Activated CD8-positive, alpha-beta memory T cell treated with anti-CD3 and anti-CD28 coated beads for 4 hours (primary cell): ENCODE results near the gene RNF217.
"Not testable (repeated sequence)": the region's sequence is repeated elsewhere in the genome, so short reads cannot be mapped to it uniquely, and the experiment has no call there.

Experiments used
- DNase-seq, 2 donors: peaks; one replicate each; pipeline ENCODE4 v3.0.0-alpha.2; 2020; ENCODE audit warnings: low read depth in 2 of 2

The RNF217 gene

DNA sequence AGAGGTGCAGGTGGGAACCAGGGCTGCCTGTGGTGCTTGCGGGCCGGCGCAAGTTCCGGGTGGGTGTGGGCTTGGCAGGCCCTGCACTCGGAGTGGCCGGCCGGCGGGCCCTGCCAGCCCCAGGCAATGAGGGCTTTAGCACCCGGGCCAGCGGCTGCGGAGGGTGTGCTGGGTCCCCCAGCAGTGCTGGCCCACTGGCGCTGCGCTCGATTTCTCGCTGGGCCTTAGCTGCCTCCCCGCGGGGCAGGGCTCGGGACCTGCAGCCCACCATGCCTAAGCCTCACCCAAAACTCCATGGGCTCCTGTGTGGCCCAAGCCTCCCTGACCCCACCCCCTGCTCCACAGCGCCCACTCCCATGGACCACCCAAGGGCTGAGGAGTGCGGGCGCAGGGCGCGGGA is 163.6 kb downstream of the RNF217 start:
- not testable (repeated sequence) for DNase-seq

DNA sequence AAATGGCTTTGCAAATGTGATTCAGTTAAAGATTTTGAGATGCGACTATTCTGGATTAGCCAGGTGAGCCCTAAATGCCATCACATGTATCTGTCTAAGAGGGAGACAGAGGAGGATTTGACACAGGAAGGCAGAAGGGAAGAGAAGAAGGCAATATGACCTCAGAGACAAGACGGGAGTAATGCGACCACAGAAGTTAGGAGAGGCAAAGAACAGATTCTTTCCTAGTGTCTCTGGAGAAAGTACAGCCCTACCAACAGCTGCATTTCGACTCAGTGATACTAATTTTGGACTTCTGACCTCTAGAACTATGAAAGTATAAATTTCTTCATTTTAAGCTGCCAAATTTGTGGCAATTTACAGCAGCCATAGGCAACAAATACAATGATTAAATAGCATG is 167.1 kb downstream of the RNF217 start:
- no peak for DNase-seq

DNA sequence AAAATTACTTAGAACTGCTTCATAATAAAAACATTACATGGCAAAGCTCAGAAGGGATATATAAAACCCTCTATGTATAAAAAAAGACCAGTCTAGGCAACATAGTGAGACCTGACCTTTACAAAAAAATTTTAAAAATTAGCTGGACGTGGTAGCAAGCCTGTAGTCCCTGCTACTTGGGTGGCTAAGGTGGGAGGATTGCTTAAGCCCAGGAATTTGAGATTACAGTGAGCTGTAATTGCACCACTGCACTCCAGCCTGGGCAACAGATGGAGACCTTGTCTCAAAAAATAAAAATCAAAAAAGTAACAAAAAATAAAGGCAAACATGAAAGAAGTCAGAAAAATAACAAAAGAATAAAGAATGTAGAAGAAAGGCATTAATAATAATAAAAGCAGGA is 169.8 kb downstream of the RNF217 start:
- DNase-seq = no peak

DNA sequence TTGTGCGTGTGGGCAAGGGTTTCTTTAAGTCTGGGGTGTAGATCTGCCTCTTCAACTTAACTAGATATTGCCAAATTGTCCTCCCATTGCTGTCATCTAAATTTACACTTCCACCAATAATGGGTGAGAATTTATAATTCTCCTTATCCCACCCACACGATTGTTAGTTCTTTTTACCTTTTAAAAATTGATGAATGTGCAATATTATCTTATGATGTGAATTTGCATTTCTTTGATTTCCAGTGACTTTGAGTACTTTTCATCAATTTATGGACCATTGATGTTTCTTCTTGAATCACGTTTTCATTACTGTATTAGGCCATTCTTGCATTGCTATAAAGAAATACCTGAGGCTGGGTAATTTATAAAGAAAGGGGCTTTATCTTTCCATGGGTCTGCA is 174.1 kb downstream of the RNF217 start:
- DNase-seq = no peak

DNA sequence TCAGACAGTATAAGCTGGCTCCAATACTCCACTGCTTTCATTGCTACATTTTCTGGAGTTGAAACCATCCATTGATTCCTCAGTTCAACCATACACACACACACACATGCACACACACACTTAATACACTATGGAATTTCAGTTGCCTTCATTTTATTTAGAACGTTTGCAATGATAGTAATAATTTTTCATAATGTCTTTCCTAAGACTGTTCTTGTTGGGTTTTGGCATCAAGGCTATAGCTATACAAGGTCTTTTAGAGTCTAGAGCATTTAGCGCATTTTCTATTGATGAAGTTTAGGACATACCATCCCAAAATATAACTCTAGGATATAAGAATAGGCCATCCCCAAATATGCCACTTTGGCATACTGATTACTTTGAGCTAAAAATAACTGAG is 175.8 kb downstream of the RNF217 start:
- no peak for DNase-seq

DNA sequence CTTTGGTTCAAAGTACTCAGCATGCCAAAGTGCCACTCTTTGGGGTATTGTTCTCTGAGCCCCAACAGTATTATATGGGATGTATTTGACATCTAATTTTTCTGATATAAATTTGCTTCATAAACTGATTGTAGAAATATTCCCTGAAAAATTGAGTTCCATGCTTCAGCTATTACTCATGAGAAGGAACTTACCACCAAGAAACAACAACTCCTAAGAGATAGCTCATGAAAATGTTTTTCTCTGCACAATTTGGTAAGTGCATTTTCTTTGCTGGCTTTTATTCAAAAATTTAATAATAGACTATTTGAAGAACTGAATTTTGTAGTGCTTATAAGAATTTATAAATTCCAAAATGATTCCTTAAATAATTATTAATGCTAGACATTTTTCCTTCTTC is 178.6 kb downstream of the RNF217 start:
- no peak for DNase-seq
